Fibroblast of lung (primary cell): Measurements from ENCODE around the gene MKLN1. TPM values are rescaled to one million over a fixed set of nuclear protein-coding genes. Genes with fewer than 3 reads are reported as not detected.

Experiments
- DNase-seq, 2 donors: peaks; one replicate each; pipeline versions ENCODE4 v3.0.0 to v3.0.0-alpha.2; 2010; ENCODE audit warnings: low read depth in 2 of 2
- H2AFZ ChIP-seq: 2 replicates; pipeline ENCODE4 v1.5.1; 2012; ENCODE audit warnings: low read length, control low read depth, inconsistent platforms
- H3K27ac ChIP-seq: 2 replicates; pipeline ENCODE4 v1.5.1; 2011; ENCODE audit warnings: low read length, control low read depth; ENCODE audit not compliant: insufficient read depth
- H3K27me3 ChIP-seq: 2 replicates; pipeline ENCODE4 v1.5.1; 2011; ENCODE audit warnings: mild to moderate bottlenecking, low read length; ENCODE audit not compliant: control insufficient read depth, insufficient read depth
- H3K36me3 ChIP-seq: 2 replicates; pipeline ENCODE4 v1.5.1; 2011; ENCODE audit warnings: low read length; ENCODE audit not compliant: control insufficient read depth, insufficient read depth
- H3K4me1 ChIP-seq: 2 replicates; pipeline ENCODE4 v1.5.1; 2011; ENCODE audit warnings: low read length; ENCODE audit not compliant: control insufficient read depth, insufficient read depth; ENCODE audit errors: extremely low read depth
- H3K4me2 ChIP-seq: 2 replicates; pipeline ENCODE4 v1.5.1; 2011; ENCODE audit warnings: low read length, control low read depth; ENCODE audit not compliant: insufficient read depth; ENCODE audit errors: extremely low read depth
- H3K4me3 ChIP-seq, 4 experiments: fragments of 200-600 bp in 1 of 4; sonication (generic) in 1 of 4; replicated peaks in 1 of 4; 2 replicates each; pipeline ENCODE4 v1.5.1; 2011 to 2016; ENCODE audit warnings: low read length in 4 of 4, low read depth in 3 of 4, mild to moderate bottlenecking in 3 of 4, control low read depth in 2 of 4, inconsistent platforms in 1 of 4, mixed read lengths in 1 of 4; ENCODE audit not compliant: insufficient read depth in 1 of 4; ENCODE audit errors: control extremely low read depth in 1 of 4
- H3K79me2 ChIP-seq: 2 replicates; pipeline ENCODE4 v1.5.1; 2012; ENCODE audit warnings: mild to moderate bottlenecking, low read length, inconsistent platforms; ENCODE audit not compliant: control insufficient read depth, insufficient read depth
- H3K9ac ChIP-seq: 2 replicates; pipeline ENCODE4 v1.5.1; 2011; ENCODE audit warnings: mild to moderate bottlenecking, low read length, control low read depth; ENCODE audit not compliant: insufficient read depth
- H3K9me3 ChIP-seq: 2 replicates; pipeline ENCODE4 v1.5.1; 2012; ENCODE audit warnings: low read depth, low read length; ENCODE audit not compliant: control insufficient read depth, insufficient read depth
- H4K20me1 ChIP-seq: 2 replicates; pipeline ENCODE4 v1.5.1; 2011; ENCODE audit warnings: low read length; ENCODE audit not compliant: control insufficient read depth, insufficient read depth; ENCODE audit errors: extremely low read depth
- EZH2 ChIP-seq: IDR thresholded peaks from 2 replicates; pipeline ENCODE4 v1.5.1; 2012; ENCODE audit warnings: low read length, control low read depth, mild to moderate bottlenecking; ENCODE audit errors: missing control alignments
- polyA plus RNA-seq, 2 donors: library from polyadenylated mRNA; depleted of rRNA in 1 of 2; stranded (reverse) in 1 of 2; unstranded in 1 of 2; fragments of >200 nt; gene quantifications; 2 replicates each; pipeline ENCODE4 v1.2.1, GENCODE V29; 2011 to 2012; ENCODE audit warnings: missing spikeins in 1 of 2
- total RNA-seq: library from RNA; depleted of rRNA; stranded (reverse); fragments of >200 nt; gene quantifications from 2 replicates; pipeline ENCODE4 v1.2.1, GENCODE V29; 2014
- TF ChIP-seq, protein P1 (sequence below), 2 donors: IDR thresholded peaks in 1 of 2; conservative IDR thresholded peaks in 1 of 2; 1 replicate in 1 of 2; 2 replicates in 1 of 2; pipeline ENCODE4 v1.5.1; 2011 to 2012; ENCODE audit warnings: low read length in 2 of 2, control low read depth in 1 of 2, inconsistent platforms in 1 of 2, low read depth in 1 of 2, mild to moderate bottlenecking in 1 of 2

MKLN1 gene
- total and polyA plus RNA-seq, 2 donors (not counting 1 experiment from before 2014, with no cell fraction given) = 33.9 to 46.4 TPM

DNA sequence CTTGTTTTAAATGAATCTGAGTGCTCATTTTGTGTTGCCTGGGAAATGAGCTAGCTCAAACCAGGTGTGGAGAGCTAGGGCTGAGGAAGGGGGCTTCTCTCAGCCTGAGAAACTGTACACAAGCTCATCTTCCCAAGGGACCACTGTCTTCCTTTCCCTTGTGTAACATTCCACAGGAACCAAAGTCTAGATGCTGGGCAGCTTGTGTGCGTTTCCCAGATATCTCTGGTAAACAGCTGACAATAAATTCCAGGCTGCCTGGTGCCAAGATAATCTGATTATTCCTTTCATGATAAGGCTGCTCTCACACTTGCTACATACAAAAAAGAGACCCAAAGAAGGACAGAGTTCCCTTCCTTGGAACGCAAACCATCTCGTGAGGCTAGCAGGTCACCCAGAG lies 33.1 kb upstream of the MKLN1 start:
- H3K27ac ChIP-seq = no peak overlapping the region
- TF ChIP-seq EZH2 = no peak
- TF ChIP-seq, protein P1, sequence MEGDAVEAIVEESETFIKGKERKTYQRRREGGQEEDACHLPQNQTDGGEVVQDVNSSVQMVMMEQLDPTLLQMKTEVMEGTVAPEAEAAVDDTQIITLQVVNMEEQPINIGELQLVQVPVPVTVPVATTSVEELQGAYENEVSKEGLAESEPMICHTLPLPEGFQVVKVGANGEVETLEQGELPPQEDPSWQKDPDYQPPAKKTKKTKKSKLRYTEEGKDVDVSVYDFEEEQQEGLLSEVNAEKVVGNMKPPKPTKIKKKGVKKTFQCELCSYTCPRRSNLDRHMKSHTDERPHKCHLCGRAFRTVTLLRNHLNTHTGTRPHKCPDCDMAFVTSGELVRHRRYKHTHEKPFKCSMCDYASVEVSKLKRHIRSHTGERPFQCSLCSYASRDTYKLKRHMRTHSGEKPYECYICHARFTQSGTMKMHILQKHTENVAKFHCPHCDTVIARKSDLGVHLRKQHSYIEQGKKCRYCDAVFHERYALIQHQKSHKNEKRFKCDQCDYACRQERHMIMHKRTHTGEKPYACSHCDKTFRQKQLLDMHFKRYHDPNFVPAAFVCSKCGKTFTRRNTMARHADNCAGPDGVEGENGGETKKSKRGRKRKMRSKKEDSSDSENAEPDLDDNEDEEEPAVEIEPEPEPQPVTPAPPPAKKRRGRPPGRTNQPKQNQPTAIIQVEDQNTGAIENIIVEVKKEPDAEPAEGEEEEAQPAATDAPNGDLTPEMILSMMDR (conservative IDR thresholded peaks at IDR 0.05 in 1 of 2, IDR thresholded peaks at IDR 0.05 in 1 of 2; ENCODE audit: low read depth in 1 of 2, low read length in 2 of 2) = no peak
- H3K4me1 ChIP-seq = peaks cover 2% of the 10 kb centered on the region
- no peaks in the 10 kb centered on the region for H3K79me2 ChIP-seq
- H3K27me3 ChIP-seq = no peaks in the 10 kb centered on the region
- no peaks in the 10 kb centered on the region for H3K36me3 ChIP-seq
- no peaks in the 10 kb centered on the region for H4K20me1 ChIP-seq
- no peak overlapping the region for H3K4me3 ChIP-seq
- H3K9me3 ChIP-seq = no peaks in the 10 kb centered on the region
- no peak overlapping the region for H3K4me2 ChIP-seq
- no peak overlapping the region for H2AFZ ChIP-seq
- H3K9ac ChIP-seq = no peak overlapping the region
- no peak for DNase-seq

DNA sequence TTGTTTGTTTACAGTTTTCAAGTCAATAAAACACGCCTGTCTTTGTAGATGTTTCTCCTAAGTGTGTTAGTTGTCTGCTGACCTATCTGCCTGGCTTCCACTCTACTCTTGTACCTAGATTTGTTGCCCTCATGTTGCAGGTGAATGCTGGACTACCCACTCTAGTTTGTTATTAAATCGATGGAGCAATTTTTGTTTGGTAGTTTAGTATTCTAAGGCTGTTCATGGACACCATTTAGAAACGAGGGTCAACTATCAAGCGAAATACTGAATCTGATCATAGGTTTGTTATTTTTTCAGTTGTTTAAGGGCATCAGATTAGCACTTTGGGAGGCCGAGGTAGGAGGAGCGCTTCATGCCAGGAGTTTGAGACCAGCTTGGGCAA lies 29.1 kb upstream of the MKLN1 start:
- Histone ChIP-seq H3K36me3 (no peaks in the 10 kb centered on the region), H3K4me3 (no peak overlapping the region), H3K27ac (no peak overlapping the region), H3K9ac (no peak overlapping the region), H3K9me3 (no peaks in the 10 kb centered on the region), H3K27me3 (no peaks in the 10 kb centered on the region), H3K4me1 (no peaks in the 10 kb centered on the region), H3K4me2 (no peak overlapping the region), H3K79me2 (no peaks in the 10 kb centered on the region), H4K20me1 (no peaks in the 10 kb centered on the region), H2AFZ (no peak overlapping the region)
- TF ChIP-seq, protein P1 (conservative IDR thresholded peaks at IDR 0.05 in 1 of 2, IDR thresholded peaks at IDR 0.05 in 1 of 2; ENCODE audit: low read depth in 1 of 2, low read length in 2 of 2) = no peak
- TF ChIP-seq EZH2 = no peak
- DNase-seq = no peak

DNA sequence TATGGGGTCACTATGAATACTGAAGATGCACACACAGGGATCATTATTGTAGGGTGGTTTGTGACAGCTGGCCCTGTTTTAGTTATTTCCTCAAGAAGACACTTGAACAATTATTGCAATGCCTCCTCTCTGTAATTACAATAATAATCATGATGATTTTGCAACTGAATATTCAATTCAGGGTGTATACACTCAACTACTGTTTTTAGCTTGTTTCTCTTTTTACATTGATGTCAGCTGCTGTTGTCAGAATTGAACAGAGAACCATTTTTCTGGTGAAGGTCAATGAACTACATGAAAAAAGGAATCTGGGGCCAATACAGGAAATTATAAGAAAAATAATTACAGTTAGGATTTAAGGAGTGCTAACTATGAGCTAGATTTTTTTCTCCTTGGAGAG lies 28.6 kb upstream of the MKLN1 start:
- Histone ChIP-seq H2AFZ (no peak overlapping the region), H3K4me1 (no peaks in the 10 kb centered on the region), H3K27me3 (no peaks in the 10 kb centered on the region), H3K9me3 (no peaks in the 10 kb centered on the region), H3K27ac (no peak overlapping the region), H3K4me3 (no peak overlapping the region), H3K36me3 (no peaks in the 10 kb centered on the region), H4K20me1 (no peaks in the 10 kb centered on the region), H3K4me2 (no peak overlapping the region), H3K9ac (no peak overlapping the region), H3K79me2 (no peaks in the 10 kb centered on the region)
- DNase-seq = no peak
- TF ChIP-seq, protein P1 (conservative IDR thresholded peaks at IDR 0.05 in 1 of 2, IDR thresholded peaks at IDR 0.05 in 1 of 2; ENCODE audit: low read depth in 1 of 2, low read length in 2 of 2) = no peak
- no peak for TF ChIP-seq EZH2
